HepG2 (cell line): ENCODE results near the gene SMAD3. TPM values are rescaled to one million over a fixed set of nuclear protein-coding genes. Genes with fewer than 3 reads are reported as not detected.

Source experiments
- BCL6 ChIP-seq: IDR thresholded peaks from 2 replicates; pipeline ENCODE4 v1.6.1; 2016; ENCODE audit warnings: missing genetic modification reagents, missing compliant biosample characterization
- BORCS8-MEF2B ChIP-seq: sonication (generic); formaldehyde crosslinking; IDR thresholded peaks from 2 replicates; pipeline ENCODE4 v1.8.0; 2022; ENCODE audit warnings: mild to moderate bottlenecking, missing genetic modification reagents
- CCAR2 ChIP-seq: fragments of 200-400 bp; formaldehyde crosslinking; optimal IDR thresholded peaks from 2 replicates; pipeline ENCODE3; 2018; ENCODE audit warnings: low read depth, mild to moderate bottlenecking, low read length, moderate library complexity
- FOXK1 ChIP-seq: sonication (generic); formaldehyde crosslinking; IDR thresholded peaks from 2 replicates; pipeline ENCODE4 v1.4.0; 2020; ENCODE audit warnings: low read depth, missing genetic modification reagents, borderline replicate concordance
- GATAD1 ChIP-seq: IDR thresholded peaks from 2 replicates; pipeline ENCODE4 v1.6.1; 2016; ENCODE audit warnings: missing genetic modification reagents, missing compliant biosample characterization
- HMG20A ChIP-seq: IDR thresholded peaks from 2 replicates; pipeline ENCODE4 v1.6.1; 2016; ENCODE audit warnings: borderline replicate concordance
- HNF4A ChIP-seq: sonication (generic); formaldehyde crosslinking; IDR thresholded peaks from 2 replicates; pipeline ENCODE4 v1.4.0; 2020; ENCODE audit warnings: missing genetic modification reagents
- HOXA3 ChIP-seq: sonication (generic); formaldehyde crosslinking; IDR thresholded peaks from 2 replicates; pipeline ENCODE4 v1.5.0; 2020; ENCODE audit warnings: missing genetic modification reagents
- KDM6A ChIP-seq: IDR thresholded peaks from 2 replicates; pipeline ENCODE4 v1.6.1; 2016; ENCODE audit warnings: low read depth
- KLF12 ChIP-seq: sonication (generic); formaldehyde crosslinking; IDR thresholded peaks from 2 replicates; pipeline ENCODE4 v1.4.0; 2020; ENCODE audit warnings: missing genetic modification reagents, borderline replicate concordance
- KMT2A ChIP-seq: sonication (generic); formaldehyde crosslinking; IDR thresholded peaks from 2 replicates; pipeline ENCODE4 v1.4.0; 2020; ENCODE audit warnings: missing genetic modification reagents
- MYNN ChIP-seq: sonication (generic); formaldehyde crosslinking; IDR thresholded peaks from 2 replicates; pipeline ENCODE4 v1.4.0; 2020; ENCODE audit warnings: mild to moderate bottlenecking, low read depth, missing genetic modification reagents
- REL ChIP-seq: sonication (generic); formaldehyde crosslinking; conservative IDR thresholded peaks from 2 replicates; pipeline ENCODE4 v1.8.0; 2022; ENCODE audit warnings: mild to moderate bottlenecking, missing genetic modification reagents, moderate library complexity
- SAFB2 ChIP-seq: sonication (generic); formaldehyde crosslinking; IDR thresholded peaks from 2 replicates; pipeline ENCODE4 v1.5.1; 2020; ENCODE audit warnings: missing genetic modification reagents, low read depth, mild to moderate bottlenecking, borderline replicate concordance
- SAP130 ChIP-seq: IDR thresholded peaks from 2 replicates; pipeline ENCODE4 v1.6.1; 2016; ENCODE audit warnings: low read depth
- SIX4 ChIP-seq: sonication (generic); formaldehyde crosslinking; IDR thresholded peaks from 2 replicates; pipeline ENCODE4 v1.4.0; 2020; ENCODE audit warnings: missing genetic modification reagents
- SOX5 ChIP-seq: IDR thresholded peaks from 2 replicates; pipeline ENCODE4 v1.6.1; 2016; ENCODE audit warnings: borderline replicate concordance
- TEAD3 ChIP-seq: optimal IDR thresholded peaks from 2 replicates; pipeline ENCODE3; 2016; ENCODE audit warnings: borderline replicate concordance
- ZBTB20 ChIP-seq: sonication (generic); formaldehyde crosslinking; IDR thresholded peaks from 2 replicates; pipeline ENCODE4 v1.8.1; 2023; ENCODE audit warnings: missing genetic modification reagents, low read depth, mild to moderate bottlenecking, borderline replicate concordance
- ZBTB3 ChIP-seq: sonication (generic); formaldehyde crosslinking; IDR thresholded peaks from 2 replicates; pipeline ENCODE4 v1.4.0; 2020; ENCODE audit warnings: low read depth, mild to moderate bottlenecking, moderate library complexity, missing genetic modification reagents, borderline replicate concordance
- ZBTB7B ChIP-seq: sonication (generic); formaldehyde crosslinking; IDR thresholded peaks from 2 replicates; pipeline ENCODE4 v1.4.0; 2020; ENCODE audit warnings: missing genetic modification reagents
- ZNF331 ChIP-seq: sonication (generic); formaldehyde crosslinking; IDR thresholded peaks from 2 replicates; pipeline ENCODE4 v1.4.0; 2020; ENCODE audit warnings: missing genetic modification reagents
- polyA plus RNA-seq, 8 experiments: library from polyadenylated mRNA; depleted of rRNA in 3 of 8; stranded (reverse) in 7 of 8; unstranded in 1 of 8; fragments of >200 nt; fragmentation: Illumina TruSeq in 4 of 8; extraction: Trizol in 4 of 8; gene quantifications; 2 replicates each; pipeline versions ENCODE4 v1.2.1 to v1.2.3, GENCODE V29; 2011 to 2016; ENCODE audit warnings: low read depth in 4 of 8, missing spikeins in 1 of 8, mixed read lengths in 1 of 8; ENCODE audit not compliant: insufficient read depth in 1 of 8
- total RNA-seq, 5 experiments: library from RNA; depleted of rRNA; stranded (reverse); fragments of >200 nt; fragmentation: Illumina TruSeq; extraction: Trizol; gene quantifications; 2 replicates each; pipeline ENCODE4 v1.2.3, GENCODE V29; 2016; ENCODE audit warnings: low read depth in 1 of 5
- TF ChIP-seq, protein P1 (sequence below): sonication (generic); formaldehyde crosslinking; IDR thresholded peaks from 2 replicates; pipeline ENCODE4 v1.5.0; 2020; ENCODE audit warnings: missing genetic modification reagents
- TF ChIP-seq, protein P2 (sequence below): sonication (generic); formaldehyde crosslinking; conservative IDR thresholded peaks from 2 replicates; pipeline ENCODE4 v1.4.0; 2020; ENCODE audit warnings: mild to moderate bottlenecking, missing genetic modification reagents, moderate library complexity

SMAD3 gene
- total and polyA plus RNA-seq, 2 of the 13 experiments (the other 11 are each of a cell fraction or from before 2014, with no cell fraction given) = 8.6 to 56.3 TPM

GRCh38 chr15:67062369-67062985 is 2.9 kb upstream of the SMAD3 start (continued):
- TF ChIP-seq HNF4A = peak; percentile 93
- TF ChIP-seq, protein P1, sequence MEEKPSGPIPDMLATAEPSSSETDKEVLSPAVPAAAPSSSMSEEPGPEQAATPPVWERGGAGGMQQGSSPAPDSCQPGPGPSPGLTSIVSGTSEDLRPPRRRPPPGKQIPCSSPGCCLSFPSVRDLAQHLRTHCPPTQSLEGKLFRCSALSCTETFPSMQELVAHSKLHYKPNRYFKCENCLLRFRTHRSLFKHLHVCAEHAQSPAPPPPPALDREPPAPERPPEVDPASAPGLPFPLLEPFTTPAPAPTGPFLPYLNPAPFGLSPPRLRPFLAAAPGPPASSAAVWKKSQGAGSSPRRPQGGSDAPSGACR (CRISPR knock-in tag) = 0 out of 2 replicates have a peak, but pooled peaks have one; percentile 39
- TF ChIP-seq KLF12 (CRISPR knock-in tag) = peak; percentile 42; the same call in 1 of the 2 replicates
- TF ChIP-seq REL (CRISPR knock-in tag) = 0 out of 2 replicates have a peak, but pooled peaks have one; percentile 26
- peak; percentile 35; the same call in 1 of the 2 replicates for TF ChIP-seq SIX4 (CRISPR knock-in tag)
- no peak for TF ChIP-seq GATAD1 (CRISPR knock-in tag)
- TF ChIP-seq FOXK1 (CRISPR knock-in tag) = peak; percentile 34; the same call in 1 of the 2 replicates
- TF ChIP-seq BORCS8-MEF2B (CRISPR knock-in tag) = no peak
- TF ChIP-seq MYNN (CRISPR knock-in tag) = no peak
- no peak for TF ChIP-seq KMT2A
- TF ChIP-seq BCL6 = peak; percentile 27; the same call in 1 of the 2 replicates
- peak; percentile 82 for TF ChIP-seq SAP130 (CRISPR knock-in tag)
- TF ChIP-seq SOX5 = peak; percentile 31; the same call in 1 of the 2 replicates
- TF ChIP-seq KDM6A (CRISPR knock-in tag) = peak; percentile 76
- TF ChIP-seq HMG20A (CRISPR knock-in tag) = peak; percentile 65; the same call in 1 of the 2 replicates
- peak; percentile 37 for TF ChIP-seq TEAD3 (CRISPR knock-in tag)
- TF ChIP-seq SAFB2 (CRISPR knock-in tag) = 0 out of 2 replicates have a peak, but pooled peaks have one; percentile 26
- peak; percentile 30; the same call in 1 of the 2 replicates for TF ChIP-seq HOXA3 (CRISPR knock-in tag)
- peak; percentile 31; the same call in 1 of the 2 replicates for TF ChIP-seq ZBTB20
- peak; percentile 75 for TF ChIP-seq ZBTB7B
- TF ChIP-seq, protein P2, sequence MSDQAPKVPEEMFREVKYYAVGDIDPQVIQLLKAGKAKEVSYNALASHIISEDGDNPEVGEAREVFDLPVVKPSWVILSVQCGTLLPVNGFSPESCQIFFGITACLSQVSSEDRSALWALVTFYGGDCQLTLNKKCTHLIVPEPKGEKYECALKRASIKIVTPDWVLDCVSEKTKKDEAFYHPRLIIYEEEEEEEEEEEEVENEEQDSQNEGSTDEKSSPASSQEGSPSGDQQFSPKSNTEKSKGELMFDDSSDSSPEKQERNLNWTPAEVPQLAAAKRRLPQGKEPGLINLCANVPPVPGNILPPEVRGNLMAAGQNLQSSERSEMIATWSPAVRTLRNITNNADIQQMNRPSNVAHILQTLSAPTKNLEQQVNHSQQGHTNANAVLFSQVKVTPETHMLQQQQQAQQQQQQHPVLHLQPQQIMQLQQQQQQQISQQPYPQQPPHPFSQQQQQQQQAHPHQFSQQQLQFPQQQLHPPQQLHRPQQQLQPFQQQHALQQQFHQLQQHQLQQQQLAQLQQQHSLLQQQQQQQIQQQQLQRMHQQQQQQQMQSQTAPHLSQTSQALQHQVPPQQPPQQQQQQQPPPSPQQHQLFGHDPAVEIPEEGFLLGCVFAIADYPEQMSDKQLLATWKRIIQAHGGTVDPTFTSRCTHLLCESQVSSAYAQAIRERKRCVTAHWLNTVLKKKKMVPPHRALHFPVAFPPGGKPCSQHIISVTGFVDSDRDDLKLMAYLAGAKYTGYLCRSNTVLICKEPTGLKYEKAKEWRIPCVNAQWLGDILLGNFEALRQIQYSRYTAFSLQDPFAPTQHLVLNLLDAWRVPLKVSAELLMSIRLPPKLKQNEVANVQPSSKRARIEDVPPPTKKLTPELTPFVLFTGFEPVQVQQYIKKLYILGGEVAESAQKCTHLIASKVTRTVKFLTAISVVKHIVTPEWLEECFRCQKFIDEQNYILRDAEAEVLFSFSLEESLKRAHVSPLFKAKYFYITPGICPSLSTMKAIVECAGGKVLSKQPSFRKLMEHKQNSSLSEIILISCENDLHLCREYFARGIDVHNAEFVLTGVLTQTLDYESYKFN (CRISPR knock-in tag) = peak; percentile 93
- peak; percentile 58 for TF ChIP-seq ZNF331 (CRISPR knock-in tag)
- no peak for TF ChIP-seq CCAR2
- no peak for TF ChIP-seq ZBTB3
